ENCODE results near the gene RNF133. TPM values are rescaled to one million over a fixed set of nuclear protein-coding genes. Genes with fewer than 3 reads are reported as not detected.

RNF133 gene, protein sequence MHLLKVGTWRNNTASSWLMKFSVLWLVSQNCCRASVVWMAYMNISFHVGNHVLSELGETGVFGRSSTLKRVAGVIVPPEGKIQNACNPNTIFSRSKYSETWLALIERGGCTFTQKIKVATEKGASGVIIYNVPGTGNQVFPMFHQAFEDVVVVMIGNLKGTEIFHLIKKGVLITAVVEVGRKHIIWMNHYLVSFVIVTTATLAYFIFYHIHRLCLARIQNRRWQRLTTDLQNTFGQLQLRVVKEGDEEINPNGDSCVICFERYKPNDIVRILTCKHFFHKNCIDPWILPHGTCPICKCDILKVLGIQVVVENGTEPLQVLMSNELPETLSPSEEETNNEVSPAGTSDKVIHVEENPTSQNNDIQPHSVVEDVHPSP
- total RNA-seq (not detected), polyA plus RNA-seq (not detected), total RNA-seq (0 reads per million in 6 experiments)

DNA sequence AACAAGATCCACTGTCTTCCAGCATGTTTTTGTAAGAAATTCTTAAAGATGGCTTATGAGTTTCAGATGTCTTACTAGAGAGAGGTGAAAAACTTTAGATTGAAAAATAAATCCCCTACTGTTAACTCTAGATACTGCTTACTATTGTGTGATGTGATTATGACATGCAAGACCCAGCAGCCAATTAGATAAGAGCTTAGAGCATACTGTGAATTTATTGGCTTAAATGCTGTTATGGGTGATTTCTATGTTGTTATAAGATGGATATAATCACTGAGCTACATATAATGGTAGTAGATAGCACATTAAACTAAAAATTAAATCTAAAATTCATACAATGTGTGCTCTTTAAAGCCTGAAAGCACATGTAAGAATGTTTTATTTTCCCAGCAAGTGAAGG is at the start of gene RNF133:
RNF133 (minus strand) TSS at position 101 of the 400 bp plus-strand sequence. CDS start 199 bp downstream, outside the sequence.
- Mint-ChIP-seq H3K36me3 (no peaks in the 10 kb centered on the region), H3K4me1 (no peaks in the 10 kb centered on the region), H3K9me3 (peaks cover 0 to 23% (median 6%) of the 10 kb centered on the region in 9 donors), H3K27ac (no peak within 1 kb of the TSS), H3K4me3 (no peak within 1 kb of the TSS), H3K27me3 (no peaks in the 10 kb centered on the region)
- no peak for ATAC-seq
- POLR2A ChIA-PET: no interaction called here
- DNase-seq: no peak

- H3K36me3 Mint-ChIP-seq: no peaks in the 10 kb centered on the region
- DNase-seq (no peak), ATAC-seq (no peak)
- POLR2A ChIA-PET: no interaction called here
- no peaks in the 10 kb centered on the region for H3K27me3 Mint-ChIP-seq
- H3K4me3 Mint-ChIP-seq: no peak overlapping the region
- H3K4me1 Mint-ChIP-seq: no peaks in the 10 kb centered on the region
- H3K27ac Mint-ChIP-seq: no peak overlapping the region
- H3K9me3 Mint-ChIP-seq: peaks cover 0 to 11% (median 2%) of the 10 kb centered on the region in 9 donors
These were observed 49.3 kb upstream of the RNF133 start for GRCh38 chr7:122748195-122748594.

GRCh38 chr7:122746948-122747347 is 48.0 kb upstream of the RNF133 start:
- Mint-ChIP-seq H3K27me3 (no peaks in the 10 kb centered on the region), H3K9me3 (peaks cover 0 to 11% (median 2%) of the 10 kb centered on the region in 9 donors), H3K4me1 (no peaks in the 10 kb centered on the region), H3K36me3 (no peaks in the 10 kb centered on the region), H3K4me3 (no peak overlapping the region), H3K27ac (no peak overlapping the region)
- ATAC-seq (no peak), DNase-seq (no peak)
- POLR2A ChIA-PET: no interaction called here

DNA sequence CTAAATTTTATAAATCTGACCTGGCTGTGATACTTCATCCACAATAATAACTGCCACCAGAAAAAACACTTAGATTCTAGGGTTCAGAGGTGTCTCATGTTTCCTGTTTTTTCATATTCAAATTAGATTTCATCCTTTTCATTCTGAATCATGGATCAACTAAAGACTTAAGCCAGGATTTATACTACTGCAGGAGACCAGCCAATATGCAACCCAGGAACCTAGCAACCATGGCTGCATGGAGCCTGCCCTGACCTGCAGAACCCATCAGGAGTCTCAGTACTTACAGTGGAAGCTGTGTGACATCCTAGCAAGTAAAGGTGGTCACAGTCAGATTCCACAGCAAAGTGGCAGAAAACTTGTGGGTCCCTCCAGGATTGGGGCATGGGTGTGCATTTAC is 44.3 kb upstream of the RNF133 start:
- DNase-seq (no peak), ATAC-seq (no peak)
- POLR2A ChIA-PET: no interaction called here
- Mint-ChIP-seq H3K9me3 (peaks cover 0 to 15% (median 3%) of the 10 kb centered on the region in 9 donors), H3K27me3 (no peaks in the 10 kb centered on the region), H3K4me1 (no peaks in the 10 kb centered on the region), H3K4me3 (no peak overlapping the region), H3K36me3 (no peaks in the 10 kb centered on the region), H3K27ac (no peak overlapping the region)

DNA sequence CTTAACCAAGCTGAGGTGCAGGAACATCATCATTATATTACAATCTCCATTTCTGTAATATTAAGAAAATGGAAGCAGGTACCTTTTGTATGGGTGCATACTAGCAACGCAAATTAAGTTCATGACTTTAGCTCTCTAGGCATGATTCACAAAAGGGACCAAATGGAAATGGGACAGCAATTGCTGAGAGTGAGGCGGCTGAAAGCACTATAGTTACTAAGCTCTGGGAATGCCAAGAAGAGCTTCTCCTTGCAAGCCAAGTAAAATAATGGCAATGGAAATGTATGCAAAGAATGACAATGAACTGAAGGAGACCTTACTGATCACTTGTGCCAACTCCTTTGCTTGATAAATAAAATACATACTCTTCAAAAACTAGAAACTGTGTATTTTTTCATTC is 40.0 kb upstream of the RNF133 start:
- Mint-ChIP-seq H3K27ac (no peak overlapping the region), H3K27me3 (no peaks in the 10 kb centered on the region), H3K9me3 (peaks cover 0 to 10% (median 0%) of the 10 kb centered on the region in 9 donors), H3K4me1 (no peaks in the 10 kb centered on the region), H3K4me3 (no peak overlapping the region), H3K36me3 (no peaks in the 10 kb centered on the region)
- no peak for DNase-seq
- no peak for ATAC-seq
- POLR2A ChIA-PET: no interaction called here

- peaks cover 0 to 17% (median 3%) of the 10 kb centered on the region in 9 donors for H3K9me3 Mint-ChIP-seq
- DNase-seq: no peak
- ATAC-seq: no peak
- H3K36me3 Mint-ChIP-seq: no peaks in the 10 kb centered on the region
- POLR2A ChIA-PET: no interaction called here
- no peaks in the 10 kb centered on the region for H3K27me3 Mint-ChIP-seq
- H3K27ac Mint-ChIP-seq: no peak overlapping the region
- H3K4me3 Mint-ChIP-seq: no peak overlapping the region
- no peaks in the 10 kb centered on the region for H3K4me1 Mint-ChIP-seq
These were observed 37.3 kb upstream of the RNF133 start for GRCh38 chr7:122736183-122736582.

GRCh38 chr7:122727759-122728158 is 28.8 kb upstream of the RNF133 start:
- POLR2A ChIA-PET: no interaction called here
- Mint-ChIP-seq H3K27me3 (no peaks in the 10 kb centered on the region), H3K9me3 (peaks cover 0 to 13% (median 2%) of the 10 kb centered on the region in 9 donors), H3K4me3 (no peak overlapping the region), H3K4me1 (no peaks in the 10 kb centered on the region), H3K27ac (peak overlapping the region in 1 of 10 donors; percentile 2), H3K36me3 (no peaks in the 10 kb centered on the region)
- ATAC-seq (no peak), DNase-seq (no peak)

DNA sequence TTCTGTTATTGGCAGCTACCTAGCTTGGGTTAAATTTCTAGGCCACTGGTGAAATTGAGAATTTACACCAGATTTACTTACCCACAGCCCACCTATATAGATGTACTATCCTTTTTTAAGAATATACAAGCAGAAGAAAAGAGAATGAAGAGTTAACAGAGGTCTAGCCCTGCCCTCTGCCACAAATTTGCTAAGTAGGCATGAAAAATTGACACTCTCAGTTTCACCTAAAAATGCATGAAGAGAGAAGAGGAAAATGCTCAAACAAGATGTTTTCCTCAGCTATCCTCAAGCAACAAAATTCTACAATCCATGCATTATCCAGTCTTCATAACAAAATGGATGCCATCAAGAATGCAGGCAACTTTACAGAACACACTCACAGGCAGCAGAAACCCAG is 28.4 kb upstream of the RNF133 start:
- DNase-seq (no peak), ATAC-seq (no peak)
- Mint-ChIP-seq H3K4me3 (no peak overlapping the region), H3K4me1 (no peaks in the 10 kb centered on the region), H3K27me3 (no peaks in the 10 kb centered on the region), H3K36me3 (no peaks in the 10 kb centered on the region), H3K9me3 (peaks cover 0 to 13% (median 2%) of the 10 kb centered on the region in 9 donors), H3K27ac (peak overlapping the region in 1 of 10 donors; percentile 2)
- POLR2A ChIA-PET: no interaction called here

DNA sequence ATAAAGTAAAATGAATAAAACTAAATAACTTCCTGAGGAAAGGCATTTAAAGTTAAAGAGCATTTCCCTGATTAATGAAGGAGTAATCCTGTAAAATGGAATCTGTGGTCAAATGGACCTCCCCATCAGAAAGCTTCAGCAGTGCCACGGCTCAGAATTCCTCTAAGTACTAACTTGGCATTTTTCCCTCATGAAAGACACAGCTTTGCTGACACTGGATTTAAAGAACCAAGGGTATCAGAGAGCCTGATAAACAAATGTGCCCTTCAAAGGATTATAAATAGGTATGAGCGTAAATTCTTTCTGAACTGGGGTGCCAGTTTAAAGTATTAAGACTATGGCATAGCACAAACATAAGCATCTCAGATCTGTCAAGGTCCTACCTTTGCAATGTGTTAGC is 28.0 kb upstream of the RNF133 start:
- Mint-ChIP-seq H3K4me3 (no peak overlapping the region), H3K27me3 (no peaks in the 10 kb centered on the region)
- POLR2A ChIA-PET: no interaction called here

GRCh38 chr7:122724366-122724765 is 25.4 kb upstream of the RNF133 start:
- POLR2A ChIA-PET: no interaction called here
- H3K27ac Mint-ChIP-seq: no peak overlapping the region
- H3K4me3 Mint-ChIP-seq: no peak overlapping the region
- no peaks in the 10 kb centered on the region for H3K4me1 Mint-ChIP-seq
- ATAC-seq: no peak
- H3K36me3 Mint-ChIP-seq: peaks cover 0 to 5% (median 0%) of the 10 kb centered on the region in 3 donors
- DNase-seq: no peak
- H3K9me3 Mint-ChIP-seq: peaks cover 0 to 18% (median 3%) of the 10 kb centered on the region in 9 donors
- H3K27me3 Mint-ChIP-seq: no peaks in the 10 kb centered on the region

More for the DNA sequence above, 28.0 kb upstream of the RNF133 start:
- DNase-seq: no peak
- H3K27ac Mint-ChIP-seq: no peak overlapping the region
- no peak for ATAC-seq
- peaks cover 0 to 13% (median 2%) of the 10 kb centered on the region in 9 donors for H3K9me3 Mint-ChIP-seq
- H3K36me3 Mint-ChIP-seq: no peaks in the 10 kb centered on the region
- no peaks in the 10 kb centered on the region for H3K4me1 Mint-ChIP-seq

GRCh38 chr7:122719010-122719578 is 20.2 kb upstream of the RNF133 start:
- POLR2A ChIA-PET: no interaction called here
- no peak for ATAC-seq

DNA sequence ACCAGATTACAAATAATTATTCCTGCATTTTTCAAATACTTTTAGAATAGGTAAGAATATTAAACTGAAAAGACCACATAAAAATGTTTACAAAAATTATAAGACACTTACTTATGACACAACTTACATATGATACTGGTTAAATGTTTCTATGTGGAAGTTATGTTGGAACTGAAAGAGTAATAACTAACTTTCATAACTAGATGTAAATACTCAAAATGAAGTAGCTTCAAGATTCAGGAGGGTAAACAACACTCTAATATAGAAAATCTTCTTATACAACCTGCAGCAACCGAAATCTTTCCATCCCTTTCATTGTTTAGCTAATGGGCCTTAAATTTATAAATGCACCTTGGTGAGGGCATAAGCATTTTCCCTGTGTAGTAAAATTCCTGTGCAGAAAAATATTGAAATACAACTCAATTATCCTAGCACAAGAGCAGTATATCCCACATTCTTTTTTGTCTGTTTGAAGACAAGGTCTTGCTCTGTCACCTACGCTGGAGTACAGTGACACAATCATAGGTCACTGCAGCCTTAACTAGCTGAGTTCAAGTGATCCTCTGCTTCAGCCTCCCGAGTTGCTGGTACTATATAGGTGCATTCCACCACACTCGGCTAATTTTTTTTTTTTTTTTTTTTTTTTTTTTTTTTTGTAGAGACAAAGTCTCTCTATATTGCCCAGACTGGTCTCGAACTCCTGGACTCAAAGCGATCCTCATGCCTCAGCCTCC is 18.6 kb upstream of the RNF133 start:
- H3K36me3 Mint-ChIP-seq: peaks cover 0 to 5% (median 0%) of the 10 kb centered on the region in 3 donors
- POLR2A ChIA-PET: no interaction called here

More at GRCh38 chr7:122719010-122719578, 20.2 kb upstream of the RNF133 start:
- Mint-ChIP-seq H3K4me1 (no peaks in the 10 kb centered on the region), H3K9me3 (peaks cover 0 to 13% (median 3%) of the 10 kb centered on the region in 9 donors), H3K27ac (no peak overlapping the region), H3K36me3 (peaks cover 0 to 5% (median 0%) of the 10 kb centered on the region in 3 donors), H3K4me3 (no peak overlapping the region), H3K27me3 (peaks cover 0 to 2% (median 0%) of the 10 kb centered on the region in 5 donors)
- DNase-seq: no peak

DNA sequence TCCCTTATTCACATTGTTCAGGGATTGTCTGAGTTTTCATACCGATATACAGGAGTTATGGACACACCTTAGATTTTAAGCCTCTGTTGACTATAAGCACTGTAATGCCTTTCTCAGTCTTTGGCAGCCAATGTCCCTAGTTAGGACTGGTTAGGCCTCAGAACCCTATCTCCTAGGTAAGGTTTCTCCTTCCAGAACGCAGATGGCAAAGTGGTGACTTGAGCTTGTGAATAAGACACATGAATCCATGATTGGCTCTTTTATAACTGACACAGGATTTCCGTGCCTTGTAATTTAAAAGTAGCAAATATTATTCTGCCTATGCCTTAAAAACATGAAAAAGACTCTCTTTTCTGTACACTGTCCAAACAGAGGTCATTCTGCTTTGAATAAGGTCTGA is 16.3 kb upstream of the RNF133 start:
- no peak overlapping the region for H3K4me3 Mint-ChIP-seq
- H3K4me1 Mint-ChIP-seq: no peaks in the 10 kb centered on the region
- peaks cover 0 to 5% (median 2%) of the 10 kb centered on the region in 9 donors for H3K9me3 Mint-ChIP-seq
- POLR2A ChIA-PET: no interaction called here
- H3K36me3 Mint-ChIP-seq: no peaks in the 10 kb centered on the region
- ATAC-seq: no peak
- H3K27ac Mint-ChIP-seq: no peak overlapping the region
- DNase-seq: no peak
- peaks cover 0 to 2% (median 0%) of the 10 kb centered on the region in 5 donors for H3K27me3 Mint-ChIP-seq

More for the DNA sequence above, 18.6 kb upstream of the RNF133 start:
- H3K9me3 Mint-ChIP-seq: peaks cover 0 to 13% (median 2%) of the 10 kb centered on the region in 9 donors
- H3K27ac Mint-ChIP-seq: no peak overlapping the region
- H3K27me3 Mint-ChIP-seq: peaks cover 0 to 2% (median 0%) of the 10 kb centered on the region in 5 donors
- no peak for DNase-seq
- H3K4me1 Mint-ChIP-seq: no peaks in the 10 kb centered on the region
- no peak for ATAC-seq
- no peak overlapping the region for H3K4me3 Mint-ChIP-seq

Data from naive thymus-derived CD8-positive, alpha-beta T cell (primary cell).